ENCODE results near the gene SLITRK4. TPM values are rescaled to one million over a fixed set of nuclear protein-coding genes. Genes with fewer than 3 reads are reported as not detected.

SLITRK4 gene
- under 0.01 TPM in 1 of 2 replicates, not detected in the other for total RNA-seq

DNA sequence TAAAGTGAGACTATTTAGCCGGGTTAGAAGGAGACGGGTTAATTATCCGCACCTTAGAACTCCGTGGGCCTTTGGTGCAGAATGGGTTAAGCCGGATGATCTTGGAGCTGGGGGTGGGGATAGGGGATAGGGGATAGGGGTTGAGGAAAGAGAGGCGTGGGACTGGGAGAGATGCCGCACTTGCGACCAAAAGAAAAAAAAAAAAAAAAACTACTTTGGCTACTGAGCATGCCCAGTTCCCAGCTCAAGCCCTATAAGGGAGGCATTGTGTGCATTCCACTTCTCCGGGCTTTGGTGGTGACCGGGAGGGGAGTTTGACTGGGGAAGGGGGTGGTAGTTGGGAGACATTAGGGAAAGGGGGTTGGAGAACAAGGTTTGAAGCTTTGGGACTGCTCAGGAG, at the start of gene SLITRK4:
Gene SLITRK4 (minus strand): TSS at position 187 of the 400 bp plus-strand sequence. CDS start 4,993 bp downstream, outside the sequence.

Other genes starting within 250 kb of the SLITRK4 start
- not detected in 2 replicates for gene SPANXN3, start 118.6 kb downstream of the SLITRK4 start, total RNA-seq
- not detected in 2 replicates for gene SPANXN2, start 84.7 kb upstream of the SLITRK4 start, total RNA-seq
- gene UBE2NL, start 248.0 kb upstream of the SLITRK4 start, total RNA-seq = not detected in 2 replicates